ENCODE data around the gene TMEM9.

Gene TMEM9

DNA sequence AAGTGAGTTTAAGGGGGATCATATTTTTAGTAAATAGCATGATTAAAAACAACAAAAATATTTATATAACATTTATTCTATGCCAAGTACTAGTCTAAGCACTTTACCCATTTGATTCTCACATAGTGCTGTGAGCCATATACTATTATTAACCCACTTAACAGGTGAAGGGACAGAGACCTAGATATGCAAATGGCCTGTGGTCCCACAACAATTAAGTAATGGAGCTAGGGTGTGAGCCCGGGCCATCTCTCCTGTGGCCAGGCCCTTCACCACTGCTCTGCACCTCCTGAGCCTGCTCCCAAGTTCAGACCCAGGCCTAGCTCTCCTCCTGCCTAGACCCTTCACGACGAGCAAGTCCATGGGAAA lies 27.8 kb downstream of the TMEM9 start:
- no peak for DNase-seq

DNA sequence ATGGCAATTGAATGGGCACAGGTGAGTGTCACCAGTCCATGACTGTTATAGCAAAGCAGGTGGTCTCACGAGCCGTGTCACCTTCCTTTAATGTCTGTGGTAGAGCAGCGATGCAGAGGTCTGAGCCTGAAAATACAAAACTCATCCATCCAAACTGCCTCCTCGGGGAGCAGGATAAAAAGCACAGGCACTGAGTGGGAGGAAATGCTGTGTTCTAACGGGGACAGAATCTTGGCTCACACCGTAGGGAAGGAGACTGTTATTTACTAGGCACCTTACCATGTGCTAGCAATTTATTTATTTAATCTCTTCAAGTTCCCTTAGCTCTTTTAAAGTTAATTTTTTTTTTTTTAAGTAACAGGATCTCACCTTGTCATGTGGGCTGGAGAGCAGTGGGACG lies 28.5 kb downstream of the TMEM9 start:
- no peak for DNase-seq

DNA sequence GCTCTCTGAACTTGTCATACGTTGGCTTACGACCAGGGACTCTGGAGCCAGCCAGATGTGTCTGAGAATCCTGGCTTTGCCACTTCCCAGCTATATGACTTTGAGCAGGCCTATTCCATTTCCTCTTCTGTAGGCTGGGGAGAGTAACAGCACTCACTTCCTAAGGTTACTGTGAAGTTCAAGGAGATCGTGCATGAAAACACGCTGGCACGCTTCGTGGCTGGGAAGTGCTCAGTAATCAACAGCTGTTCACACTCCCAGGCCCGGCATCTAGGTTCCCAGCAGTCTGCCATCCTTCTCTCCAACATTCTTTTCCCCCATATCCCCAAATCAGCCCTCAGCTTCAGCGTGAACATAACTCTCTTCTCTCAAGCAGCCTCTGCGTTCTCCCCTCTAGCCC lies 29.3 kb downstream of the TMEM9 start:
- DNase-seq = no peak

DNA sequence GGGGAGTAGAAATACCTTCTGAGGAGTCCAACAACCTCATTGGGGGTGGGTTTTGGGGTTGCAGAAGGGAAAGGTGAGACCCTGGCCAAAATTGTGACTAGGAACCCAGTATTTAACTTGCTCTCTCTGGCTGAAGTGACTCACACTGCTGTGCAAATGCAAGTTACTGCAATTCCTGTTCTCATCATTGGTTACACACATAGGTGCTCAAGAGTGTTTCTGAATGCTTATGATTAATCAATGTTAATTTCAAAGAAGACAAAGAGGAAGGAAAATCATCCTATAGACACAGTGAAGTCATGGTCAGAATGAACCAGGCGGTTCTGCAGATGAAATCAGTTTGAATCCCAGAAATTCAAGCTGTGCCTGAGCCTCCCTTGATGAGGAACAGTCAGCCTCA lies 30.4 kb downstream of the TMEM9 start:
- no peak for DNase-seq

DNA sequence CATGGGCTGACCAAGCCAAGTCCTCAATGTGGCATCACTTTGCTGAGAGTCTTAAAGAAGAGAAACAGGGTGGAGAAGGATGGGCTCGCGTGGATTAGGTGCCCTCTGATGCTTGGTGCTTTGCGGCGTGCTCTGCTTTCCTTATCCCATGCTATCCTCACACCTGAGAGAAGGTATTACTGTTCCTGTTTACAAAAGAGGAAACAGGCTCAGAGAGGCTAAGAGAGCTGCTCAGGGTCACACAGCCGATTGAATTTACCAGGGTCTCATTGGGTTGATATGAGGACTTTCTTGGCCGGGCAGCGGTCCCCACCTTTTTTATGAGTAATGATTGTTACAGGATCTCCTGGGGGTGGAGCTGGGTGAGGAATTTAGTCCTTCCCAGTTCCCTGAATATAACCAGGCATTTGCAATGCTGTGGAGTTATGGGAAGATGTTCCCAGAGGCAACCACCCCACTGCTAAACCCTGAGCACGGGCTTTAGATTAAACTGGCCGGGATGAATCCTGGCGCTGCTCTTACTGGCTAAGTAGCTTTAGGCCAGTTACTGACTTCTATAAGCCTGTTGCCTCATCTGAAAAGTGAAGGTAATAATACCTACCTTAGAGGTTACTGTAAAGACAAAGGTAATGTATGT lies 31.8 kb downstream of the TMEM9 start:
- no peak for DNase-seq

DNA sequence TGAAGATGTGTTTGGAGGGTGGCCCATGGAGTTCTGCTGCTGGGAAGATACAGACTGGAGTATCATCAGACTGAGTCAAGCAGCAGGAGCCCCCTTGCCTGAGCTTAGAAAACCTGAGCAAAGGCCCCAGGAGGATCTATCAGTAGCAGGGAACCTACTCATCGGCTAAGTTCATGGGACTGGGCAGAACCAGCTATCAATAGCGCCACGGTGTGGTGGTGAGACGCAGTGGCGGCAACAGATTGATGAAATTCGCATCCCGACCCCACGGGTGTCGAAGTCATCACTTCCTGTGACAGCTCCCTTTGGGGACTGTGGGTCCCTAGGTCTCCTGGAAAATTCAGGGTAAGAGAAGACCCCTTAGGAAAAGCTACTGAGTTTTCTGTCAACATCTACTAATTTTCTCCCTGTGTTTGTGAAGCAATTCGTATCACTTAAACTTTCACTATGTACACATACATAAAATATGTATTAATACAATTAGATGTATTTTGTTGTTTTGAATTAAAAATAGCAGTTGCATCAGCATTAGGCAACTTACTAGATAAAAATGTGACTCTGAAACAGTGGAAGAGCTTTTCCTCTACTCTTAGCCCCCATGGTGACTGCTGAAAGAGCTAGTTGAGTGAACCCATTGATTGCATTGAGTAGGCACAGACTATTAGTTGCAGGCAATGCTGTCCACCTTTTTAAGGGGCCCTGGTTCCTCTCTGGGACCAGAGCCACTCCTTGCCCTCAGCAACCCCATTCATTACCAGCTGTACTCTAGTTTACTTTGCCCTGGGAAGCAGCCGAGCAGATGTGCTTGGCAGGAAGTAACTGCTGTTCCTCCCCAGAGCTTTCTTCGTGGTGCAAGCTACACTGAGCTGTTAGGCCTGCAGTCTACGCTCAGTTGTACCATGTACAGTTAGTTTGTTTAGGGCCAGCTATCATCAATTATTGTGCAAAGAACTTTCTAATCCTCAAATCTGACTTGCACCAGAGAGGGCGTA lies 34.8 kb downstream of the TMEM9 start:
- no peak for DNase-seq

DNA sequence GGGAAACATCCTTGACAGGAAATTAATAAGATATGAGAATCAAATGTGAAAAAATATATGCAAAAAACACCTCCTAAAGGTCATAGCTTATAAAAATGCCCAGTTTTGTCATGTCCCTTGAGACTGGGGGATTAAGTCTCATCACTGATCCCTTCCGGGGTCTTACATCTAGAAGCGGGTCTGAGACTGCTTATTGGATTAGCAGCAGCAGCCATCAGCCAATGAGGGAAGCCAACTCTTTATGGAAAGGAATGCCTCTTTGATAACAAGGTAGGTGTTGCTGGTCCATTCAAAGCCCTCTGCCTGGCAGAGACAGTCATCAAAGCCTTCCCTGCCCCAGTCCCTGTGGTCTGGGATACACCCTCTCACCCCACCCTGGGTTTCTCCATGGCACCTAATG lies 38.2 kb downstream of the TMEM9 start:
- DNase-seq = no peak

DNA sequence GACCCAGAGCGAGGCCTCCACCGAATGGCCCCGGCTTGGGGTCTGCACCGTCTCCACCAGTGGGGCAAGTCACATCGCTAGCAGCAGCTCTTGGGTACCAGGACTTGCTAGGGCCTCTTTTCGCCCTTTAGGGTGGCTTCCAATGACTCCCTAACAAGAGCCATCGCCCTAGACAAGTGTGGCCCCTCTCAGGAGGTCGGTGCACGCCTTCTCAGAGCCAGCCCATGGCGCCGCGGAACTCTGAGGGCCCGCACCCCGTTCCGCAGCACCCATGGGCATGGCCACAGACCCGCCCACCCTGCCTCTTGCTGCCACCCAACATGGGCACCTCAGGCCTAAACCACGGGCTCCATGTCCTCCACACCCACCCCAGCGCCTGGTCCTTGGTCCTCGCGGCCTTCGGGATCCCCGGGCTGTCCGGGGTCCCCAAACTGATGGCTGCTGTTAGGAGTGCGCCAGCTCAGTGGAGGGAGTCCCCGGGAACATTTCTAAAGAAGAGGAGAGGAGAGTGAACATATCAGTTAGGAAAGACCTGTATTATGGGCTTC lies 38.8 kb downstream of the TMEM9 start:
- no peak for DNase-seq

DNA sequence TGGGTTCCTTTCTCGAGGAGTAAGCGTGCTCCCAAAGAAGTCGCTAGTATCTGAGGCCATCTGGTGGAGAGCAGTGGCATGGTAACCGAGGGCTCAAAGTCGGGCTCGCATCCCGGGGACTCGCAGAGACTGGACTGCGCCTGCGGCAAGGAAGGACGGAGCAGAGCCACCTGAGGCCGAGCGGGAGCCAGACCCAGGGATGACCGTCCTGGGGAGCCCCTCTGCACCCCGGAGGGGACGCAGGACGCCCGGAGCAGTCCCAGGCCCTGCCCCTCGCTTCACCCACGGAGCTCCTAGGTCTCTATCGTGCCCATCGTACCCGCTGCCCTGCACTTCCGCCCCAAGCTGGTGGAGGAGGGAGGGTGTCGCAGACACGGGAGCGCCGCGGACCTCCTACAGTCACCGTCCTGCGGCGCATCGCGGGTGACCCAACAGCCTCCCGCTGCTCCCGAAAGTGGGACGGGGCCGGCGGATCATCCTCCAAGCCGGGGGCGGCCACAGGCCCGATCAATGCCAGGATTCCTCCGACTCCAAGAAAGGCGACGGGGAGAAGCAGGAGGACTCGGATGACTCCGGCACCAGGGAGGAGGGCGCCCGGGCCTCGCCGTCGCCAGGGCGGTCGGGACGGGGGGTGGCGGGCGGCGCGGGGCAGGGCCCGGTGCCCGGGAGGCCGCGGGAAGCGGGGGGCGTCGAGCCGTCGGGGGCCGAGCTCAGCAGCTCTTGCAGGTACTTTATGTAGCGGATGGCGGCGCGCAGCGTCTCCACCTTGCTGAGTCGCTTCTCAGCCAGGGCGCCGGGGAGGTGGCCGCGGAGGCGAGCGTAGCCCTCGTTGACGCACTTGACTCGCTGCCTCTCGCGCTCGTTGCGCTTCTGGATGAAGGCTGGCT lies 39.8 kb downstream of the TMEM9 start:
- DNase-seq = peak; percentile 93

DNA sequence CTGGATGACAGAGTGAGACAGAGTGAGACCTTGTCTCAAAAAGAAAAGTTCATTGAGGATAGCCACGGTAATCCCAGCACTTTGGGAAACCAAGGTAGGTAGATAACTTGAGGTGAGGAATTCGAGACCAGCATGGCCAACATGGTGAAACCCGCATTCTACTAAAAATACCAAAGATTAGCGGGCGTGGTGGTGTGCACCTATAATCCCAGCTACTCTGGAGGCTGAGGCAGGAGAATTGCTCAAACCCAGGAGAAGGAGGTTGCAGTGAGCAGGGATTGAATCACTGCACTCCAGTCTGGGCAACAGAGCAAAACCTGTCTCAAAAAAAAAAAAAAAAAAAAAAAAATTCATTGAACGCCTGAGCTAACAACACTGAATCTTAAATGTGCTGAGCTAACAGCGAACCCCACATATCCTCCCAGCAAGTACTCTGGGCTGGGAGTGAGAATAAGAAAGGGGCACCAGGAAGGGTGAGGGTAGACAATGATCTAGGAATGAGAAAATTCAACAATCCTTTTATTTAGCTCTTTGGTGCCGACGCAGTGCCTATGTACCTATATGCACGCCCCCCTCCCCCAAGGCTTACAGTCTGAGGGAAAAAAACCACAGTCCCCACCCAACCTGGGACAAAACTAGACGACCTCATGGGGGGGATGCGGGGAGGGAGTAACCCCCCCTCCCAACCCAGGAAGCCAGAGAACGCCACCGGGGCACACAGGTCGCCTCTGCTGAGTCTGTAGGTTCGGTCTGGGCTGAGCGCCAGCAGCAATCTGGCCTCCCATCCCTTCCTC lies 40.6 kb downstream of the TMEM9 start:
- DNase-seq = no peak

DNA sequence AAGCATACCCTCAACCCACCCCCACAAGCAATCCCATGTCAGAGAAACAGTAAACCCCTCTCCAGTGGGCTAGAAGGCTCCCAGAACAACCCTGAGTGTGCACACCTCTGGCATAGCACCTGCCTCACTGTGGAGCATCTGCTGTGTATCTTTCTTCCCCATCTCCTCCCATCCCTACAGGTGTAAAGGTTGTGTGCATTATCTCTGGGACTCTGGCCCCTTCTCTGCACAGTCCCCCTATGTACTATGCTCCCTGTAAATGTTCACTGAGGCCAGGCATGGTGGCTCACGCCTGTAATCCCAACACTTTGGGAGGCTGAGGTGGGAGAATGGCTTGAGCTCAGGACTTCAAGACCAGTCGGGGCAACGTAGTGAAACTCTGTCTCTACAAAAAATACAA lies 41.3 kb downstream of the TMEM9 start:
- DNase-seq = no peak

DNA sequence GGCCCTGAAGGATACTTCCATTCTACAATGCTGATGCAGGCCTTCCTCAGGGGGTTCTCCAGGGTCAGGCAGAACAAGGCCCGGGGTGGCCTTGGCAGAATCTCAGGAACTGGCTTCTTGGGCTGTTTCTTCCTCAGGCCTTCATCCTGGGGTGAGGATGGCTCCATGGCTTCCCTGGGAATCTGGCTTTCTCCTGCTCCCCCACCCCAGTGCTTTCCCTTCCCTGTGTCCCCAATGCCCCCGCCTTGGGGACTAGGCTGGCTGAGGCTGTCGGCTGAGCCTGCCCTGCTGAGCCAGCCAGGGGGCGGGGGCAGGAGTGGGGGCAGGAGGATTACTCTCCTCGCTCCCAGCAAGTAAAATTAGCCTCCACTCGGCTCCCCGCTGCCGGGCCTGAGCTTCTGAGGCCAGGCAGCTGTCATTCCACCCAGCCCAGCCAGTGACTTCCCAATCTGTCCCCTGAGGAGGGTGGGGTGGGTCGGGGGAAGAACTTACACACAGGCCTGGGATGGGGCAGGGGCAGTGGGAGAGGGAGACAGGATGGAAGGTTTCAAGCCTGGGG lies 42.0 kb downstream of the TMEM9 start, which contains the start of gene CACNA1S:
TSS of gene CACNA1S (minus strand) at position 254 of the 559 bp plus-strand sequence. CDS start at position 167, 87 bp downstream.
- no peak for DNase-seq

DNA sequence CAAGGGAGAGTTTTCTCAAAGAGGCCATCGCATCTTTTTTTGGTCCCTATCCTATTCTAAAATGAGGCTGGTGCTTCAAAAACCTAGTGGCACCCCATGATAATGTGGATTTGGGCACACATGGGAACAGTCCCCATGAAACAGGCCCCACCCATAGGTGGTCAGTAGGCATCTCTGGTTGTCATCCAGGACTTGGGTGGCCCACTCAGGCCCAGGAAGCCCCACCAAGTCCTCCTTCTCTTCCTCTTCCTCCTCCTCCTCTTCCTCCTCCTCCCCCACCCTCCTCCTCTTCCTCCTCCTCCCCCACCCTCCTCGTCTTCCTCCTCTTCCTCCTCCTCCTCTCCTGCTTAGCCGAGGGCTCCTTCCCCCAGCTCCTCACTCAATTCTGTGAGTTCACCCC lies 42.6 kb downstream of the TMEM9 start:
- no peak for DNase-seq

DNA sequence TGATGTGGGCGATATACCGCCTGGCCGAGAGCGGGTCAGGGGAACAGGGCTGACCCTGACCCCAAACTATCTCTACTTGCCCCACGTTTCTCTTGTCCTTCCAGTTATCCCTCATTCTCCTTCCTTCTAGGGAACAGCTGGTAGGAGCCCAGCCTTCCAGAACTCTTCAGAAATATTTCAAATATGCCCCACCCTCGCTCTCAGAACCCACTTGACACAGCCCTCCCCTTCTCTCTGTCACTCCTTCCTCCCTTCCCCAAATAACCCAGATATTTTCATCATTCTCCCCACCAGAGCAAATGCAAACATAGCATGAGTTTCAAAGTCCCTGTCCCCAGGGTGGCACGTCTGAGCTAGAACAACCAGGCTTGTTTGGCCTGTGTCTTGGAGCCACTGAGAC lies 43.1 kb downstream of the TMEM9 start:
- DNase-seq = no peak

DNA sequence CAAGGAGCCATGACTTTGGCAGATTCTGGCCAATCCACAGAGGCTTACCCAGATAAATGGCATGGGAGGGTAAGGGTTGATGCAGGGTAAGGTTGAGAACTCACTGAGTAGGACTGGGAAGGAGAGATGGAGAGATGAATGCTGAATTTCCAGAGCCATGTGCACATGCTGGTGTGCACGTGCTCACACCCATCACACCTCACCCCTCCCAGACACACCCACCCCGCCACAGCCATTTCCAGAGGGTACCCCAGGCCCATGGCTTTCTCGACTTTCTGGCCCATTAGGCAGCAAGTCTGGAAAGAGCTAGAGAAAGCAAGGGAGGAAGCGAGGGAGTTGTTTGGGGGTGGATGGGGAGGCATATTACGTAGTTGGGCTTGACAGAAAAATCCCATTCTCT lies 43.7 kb downstream of the TMEM9 start:
- DNase-seq = no peak

DNA sequence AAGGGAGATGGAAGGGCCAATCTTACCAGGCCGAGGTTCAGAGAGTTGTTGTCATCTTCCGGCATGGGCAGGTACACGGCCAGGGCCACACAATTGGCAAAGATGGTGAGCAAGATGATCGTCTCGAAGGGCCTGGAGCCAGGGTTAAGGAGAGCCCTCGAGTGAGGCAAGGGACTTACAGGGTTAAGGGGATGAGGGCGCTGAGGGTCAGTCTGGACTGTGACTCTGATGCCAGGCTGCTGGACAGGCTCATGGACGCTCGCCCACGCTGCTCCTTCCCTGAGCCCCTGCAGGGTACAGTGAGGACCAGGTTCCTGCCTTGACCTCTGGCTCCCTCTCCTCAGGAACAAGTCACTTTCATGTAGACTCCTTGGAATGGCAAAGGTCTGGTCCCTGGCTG lies 44.1 kb downstream of the TMEM9 start:
- DNase-seq = no peak

DNA sequence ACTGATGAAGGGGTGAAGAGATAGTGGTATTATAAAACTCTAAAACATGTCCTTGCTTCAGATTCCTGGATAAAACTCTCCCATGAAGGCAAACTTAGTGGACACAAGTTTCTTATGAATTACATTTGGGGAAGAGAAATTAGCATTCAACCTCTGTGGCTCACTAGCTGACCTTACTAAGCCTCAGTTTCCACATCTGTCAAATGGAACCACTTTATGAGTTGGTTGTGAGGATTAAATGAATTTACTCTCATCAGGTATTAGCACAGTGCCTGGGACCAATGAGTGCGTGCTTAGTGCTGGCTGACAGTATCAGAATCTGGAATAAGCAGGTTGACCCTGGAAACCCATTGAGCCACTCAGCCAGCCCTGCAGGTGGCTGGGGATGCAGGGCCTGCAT lies 44.6 kb downstream of the TMEM9 start:
- no peak for DNase-seq

DNA sequence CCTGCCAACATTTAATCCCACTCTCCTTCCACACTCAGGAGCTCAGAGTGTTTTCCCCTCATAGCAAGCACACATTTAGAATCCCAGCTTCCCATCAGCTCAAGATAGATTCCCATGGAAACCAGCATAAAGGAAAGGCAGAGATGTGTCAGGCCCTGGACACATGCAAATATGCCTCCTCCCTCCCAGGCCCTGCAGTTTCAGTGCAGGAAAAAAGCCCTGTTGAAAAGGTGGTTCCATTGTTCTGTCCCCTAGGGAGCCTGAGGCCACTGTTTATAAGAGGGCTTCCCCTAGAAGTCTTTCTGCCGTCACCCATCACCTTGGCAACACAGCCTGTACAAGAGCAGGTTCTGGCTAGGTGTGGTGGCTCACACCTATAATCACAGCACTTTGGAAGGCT lies 45.7 kb downstream of the TMEM9 start:
- no peak for DNase-seq

DNA sequence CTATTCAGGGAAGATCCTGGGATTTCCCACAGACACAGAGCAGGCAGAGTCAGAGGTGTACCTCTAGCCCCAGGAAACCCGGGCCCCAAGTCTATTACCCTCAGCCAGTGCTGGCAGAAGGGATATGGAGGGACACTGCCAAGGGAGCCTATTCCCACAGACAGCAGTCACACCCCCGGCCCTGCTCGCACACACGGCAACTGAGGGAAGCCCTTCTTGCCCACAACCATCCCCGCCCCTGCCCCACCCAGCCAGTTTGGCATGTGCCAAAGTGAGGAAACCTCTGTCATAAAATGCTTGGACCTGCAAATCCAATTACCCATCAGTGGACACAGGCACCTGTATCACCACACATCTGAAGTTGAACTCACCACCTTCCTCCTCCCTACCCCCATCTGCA lies 48.6 kb downstream of the TMEM9 start:
- DNase-seq = no peak

DNA sequence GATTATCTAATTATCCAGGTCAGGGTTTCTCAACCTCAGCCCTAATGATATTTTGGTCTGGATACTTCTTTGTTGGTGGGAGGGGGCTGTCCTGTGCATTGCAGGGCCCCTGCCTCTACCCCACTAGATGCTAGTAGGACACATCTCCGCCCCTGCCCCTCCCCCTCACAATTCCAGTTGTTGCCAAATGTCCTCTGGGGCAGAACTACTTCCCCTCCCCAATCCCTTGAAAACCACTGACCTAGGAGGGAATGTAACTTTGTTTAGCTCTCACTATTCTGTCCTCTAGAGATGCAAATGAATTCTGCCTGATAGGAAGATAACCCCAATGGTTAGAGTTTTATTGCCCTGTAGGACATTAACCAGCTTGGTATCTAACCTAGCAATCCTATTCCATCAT lies 50.1 kb downstream of the TMEM9 start:
- DNase-seq = no peak

DNA sequence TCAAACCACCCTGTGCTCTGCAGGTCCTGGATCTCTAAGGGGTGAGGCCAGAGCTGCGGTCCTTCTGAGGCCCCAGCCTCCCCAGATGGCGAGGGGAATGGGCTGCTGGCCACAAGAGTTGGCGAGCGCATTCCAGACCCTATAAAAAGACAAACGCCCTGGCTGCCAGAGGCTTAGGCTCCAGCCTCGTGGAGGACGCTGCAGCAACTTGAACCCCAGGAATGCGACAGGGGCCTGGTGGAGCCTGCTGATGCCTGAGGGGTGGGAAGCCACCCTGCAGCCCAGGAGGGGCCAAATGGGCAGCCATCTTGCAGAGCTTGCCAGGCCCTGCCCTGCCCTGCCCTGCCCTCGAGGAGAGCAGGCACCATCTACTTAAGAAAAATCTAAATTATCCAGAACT lies 50.6 kb downstream of the TMEM9 start:
- no peak for DNase-seq

Data from fibroblast of skin of abdomen (primary cell).